ENCODE results near the gene ACBD6. TPM values are rescaled to one million over a fixed set of nuclear protein-coding genes. Genes with fewer than 3 reads are reported as not detected.

ACBD6 gene
- total RNA-seq, 1 donor from 2014 or later = 57.5 TPM

GRCh38 chr1:180277476-180278193, 224.7 kb downstream of the ACBD6 start:
- H3K4me3 Mint-ChIP-seq (ENCODE audit: unreplicated experiment) = no peak overlapping the region
- DNase-seq (ENCODE audit: extremely low spot score, unreplicated experiment) = peak; percentile 27
- H3K27me3 Mint-ChIP-seq (ENCODE audit: unreplicated experiment) = no peaks in the 10 kb centered on the region
- no peak for TF ChIP-seq CTCF (IDR thresholded peaks at IDR 0.05)
- no peak overlapping the region for H3K27ac Mint-ChIP-seq (ENCODE audit: unreplicated experiment)
- no peaks in the 10 kb centered on the region for H3K9me3 Mint-ChIP-seq (ENCODE audit: unreplicated experiment)
- H3K36me3 Mint-ChIP-seq (ENCODE audit: unreplicated experiment) = peaks cover 23% of the 10 kb centered on the region
- H3K4me1 Mint-ChIP-seq (ENCODE audit: unreplicated experiment) = no peaks in the 10 kb centered on the region

GRCh38 chr1:180275726-180276125, 226.7 kb downstream of the ACBD6 start:
- Mint-ChIP-seq H3K4me1 (ENCODE audit: unreplicated experiment) (peaks cover 4% of the 10 kb centered on the region), H3K4me3 (ENCODE audit: unreplicated experiment) (no peak overlapping the region), H3K27me3 (ENCODE audit: unreplicated experiment) (no peaks in the 10 kb centered on the region), H3K9me3 (ENCODE audit: unreplicated experiment) (no peaks in the 10 kb centered on the region), H3K27ac (ENCODE audit: unreplicated experiment) (no peak overlapping the region), H3K36me3 (ENCODE audit: unreplicated experiment) (peaks cover 22% of the 10 kb centered on the region)
- peak; percentile 66 for DNase-seq (ENCODE audit: extremely low spot score, unreplicated experiment)
- TF ChIP-seq CTCF (IDR thresholded peaks at IDR 0.05) = no peak

- no peaks in the 10 kb centered on the region for H3K27me3 Mint-ChIP-seq (ENCODE audit: unreplicated experiment)
- no peak overlapping the region for H3K4me3 Mint-ChIP-seq (ENCODE audit: unreplicated experiment)
- H3K36me3 Mint-ChIP-seq (ENCODE audit: unreplicated experiment) = peaks cover 26% of the 10 kb centered on the region
- DNase-seq (ENCODE audit: extremely low spot score, unreplicated experiment) = peak; percentile 65
- H3K4me1 Mint-ChIP-seq (ENCODE audit: unreplicated experiment) = peaks cover 16% of the 10 kb centered on the region
- H3K27ac Mint-ChIP-seq (ENCODE audit: unreplicated experiment) = no peak overlapping the region
- TF ChIP-seq CTCF (IDR thresholded peaks at IDR 0.05) = no peak
- H3K9me3 Mint-ChIP-seq (ENCODE audit: unreplicated experiment) = no peaks in the 10 kb centered on the region
Observed at GRCh38 chr1:180274221-180274620, 228.2 kb downstream of the ACBD6 start.

- Mint-ChIP-seq H3K27ac (ENCODE audit: unreplicated experiment) (no peak overlapping the region), H3K36me3 (ENCODE audit: unreplicated experiment) (peaks cover 22% of the 10 kb centered on the region), H3K9me3 (ENCODE audit: unreplicated experiment) (no peaks in the 10 kb centered on the region), H3K4me1 (ENCODE audit: unreplicated experiment) (peaks cover 16% of the 10 kb centered on the region), H3K27me3 (ENCODE audit: unreplicated experiment) (no peaks in the 10 kb centered on the region), H3K4me3 (ENCODE audit: unreplicated experiment) (no peak overlapping the region)
- DNase-seq (ENCODE audit: extremely low spot score, unreplicated experiment) = peak; percentile 62
- no peak for TF ChIP-seq CTCF (IDR thresholded peaks at IDR 0.05)
Observed at GRCh38 chr1:180273066-180273465, 229.3 kb downstream of the ACBD6 start.

GRCh38 chr1:180272395-180272794, 230.0 kb downstream of the ACBD6 start:
- Mint-ChIP-seq H3K27me3 (ENCODE audit: unreplicated experiment) (no peaks in the 10 kb centered on the region), H3K4me3 (ENCODE audit: unreplicated experiment) (no peak overlapping the region), H3K4me1 (ENCODE audit: unreplicated experiment) (peaks cover 16% of the 10 kb centered on the region), H3K9me3 (ENCODE audit: unreplicated experiment) (no peaks in the 10 kb centered on the region), H3K36me3 (ENCODE audit: unreplicated experiment) (peaks cover 22% of the 10 kb centered on the region), H3K27ac (ENCODE audit: unreplicated experiment) (no peak overlapping the region)
- TF ChIP-seq CTCF (IDR thresholded peaks at IDR 0.05) = no peak
- DNase-seq (ENCODE audit: extremely low spot score, unreplicated experiment) = no peak

All from osteocyte (in vitro differentiated cells).